K562 (cell line): Measurements from ENCODE around the gene PRDM11. TPM values are rescaled to one million over a fixed set of nuclear protein-coding genes. Genes with fewer than 3 reads are reported as not detected.

Source experiments
- ATAC-seq: fragments of 200-7000 bp; cut with Tn5 transposase; 3 replicates; pipeline ENCODE4 v1.9.1; 2020; ENCODE audit warnings: moderate library complexity
- BruUV-seq: library from RNA; stranded (reverse); fragments of 400-500 nt; replicated peaks from 2 replicates; lab custom pipeline; 2021; lab: Mats Ljungman, UMichigan
- CTCF ChIA-PET: fragments of 300-600 bp; formaldehyde crosslinking; extraction: SDS; loops from one replicate; lab custom pipeline; 2021; ENCODE audit warnings: low intra/inter-chr PET ratio; lab: Yijun Ruan, JAX
- POLR2A ChIA-PET: fragments of 300-600, 350-650 bp; sonication (Branson Sonifier 250); formaldehyde crosslinking; extraction: SDS; loops from one replicate; lab custom pipeline; 2021; ENCODE audit warnings: antibody characterized with exemption, inconsistent platforms; lab: Yijun Ruan, JAX
- DNase-seq, 4 experiments: peaks; one replicate each; pipeline versions ENCODE4 v3.0.0 to v3.0.0-alpha.2; 2011 to 2018; ENCODE audit warnings: low spot score in 3 of 4, mixed read lengths in 3 of 4; ENCODE audit errors: extremely low read depth in 1 of 4
- FAIRE-seq: peaks from 2 replicates; lab custom pipeline; 2011; peaks lifted over from hg19 to GRCh38; lab: Jason Lieb, UNC
- H2AFZ ChIP-seq: 2 replicates; pipeline ENCODE4 v1.6.0; 2011; ENCODE audit warnings: low read depth, low read length, control low read depth, inconsistent platforms
- H3K27ac ChIP-seq: fragments of 200-600 bp; 3 replicates; pipeline ENCODE4 v1.8.0; 2011; ENCODE audit warnings: low read depth, mild to moderate bottlenecking, control low read depth, inconsistent platforms, low read length, moderate library complexity, mixed read lengths; ENCODE audit errors: extremely low read depth
- H3K27me3 ChIP-seq, 2 experiments: fragments of 300-600 bp in 1 of 2; 2 replicates in 1 of 2; 3 replicates in 1 of 2; pipeline versions ENCODE4 v1.6.0 to v1.8.0; 2011; ENCODE audit warnings: inconsistent platforms in 2 of 2, low read length in 2 of 2, mild to moderate bottlenecking in 1 of 2, mixed read lengths in 1 of 2, moderate library complexity in 1 of 2; ENCODE audit not compliant: control insufficient read depth in 2 of 2, insufficient read depth in 2 of 2
- H3K36me3 ChIP-seq: fragments of 300-600 bp; 3 replicates; pipeline ENCODE4 v1.8.0; 2011; ENCODE audit warnings: mild to moderate bottlenecking, low read length, inconsistent platforms; ENCODE audit not compliant: control insufficient read depth, insufficient read depth
- H3K4me1 ChIP-seq, 2 experiments: fragments of 200-600 bp in 1 of 2; replicated peaks in 1 of 2; 2 replicates in 1 of 2; 3 replicates in 1 of 2; pipeline versions ENCODE4 v1.5.1 to v1.8.0; 2011; ENCODE audit warnings: inconsistent platforms in 2 of 2, low read length in 2 of 2, mild to moderate bottlenecking in 1 of 2, mixed read lengths in 1 of 2, moderate library complexity in 1 of 2; ENCODE audit not compliant: control insufficient read depth in 2 of 2, insufficient read depth in 2 of 2
- H3K4me2 ChIP-seq: 2 replicates; pipeline ENCODE4 v1.6.1; 2011; ENCODE audit warnings: low read length, control low read depth, inconsistent platforms, mixed read lengths; ENCODE audit not compliant: insufficient read depth
- H3K4me3 ChIP-seq: fragments of 200-600 bp; sonication (generic), shearing (Covaris generic); 2 replicates; pipeline ENCODE4 v1.5.1; 2016; ENCODE audit warnings: control low read depth, inconsistent platforms
- H3K79me2 ChIP-seq: fragments of 200-600 bp; 3 replicates; pipeline ENCODE4 v1.8.0; 2011; ENCODE audit warnings: low read length, inconsistent platforms; ENCODE audit not compliant: control insufficient read depth, insufficient read depth
- H3K9ac ChIP-seq, 2 experiments: 2 replicates each; pipeline versions ENCODE4 v1.6.0 to v1.6.1; 2011; ENCODE audit warnings: low read depth in 2 of 2, low read length in 2 of 2, control low read depth in 1 of 2, inconsistent platforms in 1 of 2, mild to moderate bottlenecking in 1 of 2, mixed read lengths in 1 of 2; ENCODE audit not compliant: insufficient read depth in 1 of 2
- H3K9me1 ChIP-seq: one replicate; pipeline ENCODE4 v1.6.0; 2011; ENCODE audit warnings: inconsistent platforms, mild to moderate bottlenecking, low read length, moderate library complexity; ENCODE audit not compliant: control insufficient read depth, insufficient read depth
- H3K9me3 ChIP-seq: replicated peaks from 2 replicates; pipeline ENCODE4 v1.5.1; 2011; ENCODE audit warnings: low read depth, low read length, inconsistent platforms; ENCODE audit not compliant: control insufficient read depth, insufficient read depth
- H4K20me1 ChIP-seq: replicated peaks from 2 replicates; pipeline ENCODE4 v1.6.1; 2011; ENCODE audit warnings: low read length, inconsistent platforms, mixed read lengths; ENCODE audit not compliant: control insufficient read depth, insufficient read depth
- CAMTA2 ChIP-seq: fragments of 250-450 bp; sonication (Bioruptor Pico); conservative IDR thresholded peaks from 2 replicates; pipeline ENCODE4 v1.5.1; 2022
- TAF7 ChIP-seq: fragments of 450-650 bp; IDR thresholded peaks from 2 replicates; pipeline ENCODE4 v1.6.1; 2016; ENCODE audit warnings: missing genetic modification characterization, missing compliant biosample characterization
- WGBS: fragments of 100-300 bp; shearing (Covaris generic); methylation state at CpG from one replicate; pipeline ENCODE4 v1.1.6; 2016; ENCODE audit warnings: low coverage, mixed read lengths; ENCODE audit not compliant: insufficient coverage; ENCODE audit errors: missing lambda C conversion rate; 5-methylcytosine and 5-hydroxymethylcytosine counted together
- in situ Hi-C: fragments of 300-500 bp; cut with MboI; formaldehyde crosslinking; loops from 4 replicates; pipeline ENCODE4 v1.15.0; 2018; ENCODE audit warnings: inconsistent platforms, mixed read lengths
- intact Hi-C: fragments of 100-400 bp; cut with micrococcal nuclease; formaldehyde crosslinking; loops from 2 replicates; pipeline ENCODE4 v1.14.2; 2022
- polyA plus RNA-seq, 8 experiments: library from polyadenylated mRNA; depleted of rRNA in 4 of 8; stranded (reverse) in 5 of 8; unstranded in 3 of 8; fragments of >200 nt; fragmentation: Nextera tagmentation in 2 of 8; fragmentation: Illumina TruSeq in 1 of 8; extraction: Ambion mirVana in 2 of 8; extraction: Trizol in 1 of 8; gene quantifications; 2 replicates each; pipeline versions ENCODE4 v1.2.1 to v1.2.3, GENCODE V29; 2011 to 2014; ENCODE audit warnings: inconsistent platforms in 1 of 8, missing spikeins in 1 of 8
- total RNA-seq, 7 experiments: library from RNA; depleted of rRNA in 6 of 7; stranded (reverse); fragments of >200 nt in 6 of 7; fragmentation: Illumina TruSeq in 2 of 7; extraction: Trizol in 2 of 7; gene quantifications; 2 replicates each; pipeline versions ENCODE4 v1.2.1 to v1.2.3, GENCODE V29; 2011 to 2021; ENCODE audit warnings: low replicate concordance in 1 of 7
- TF ChIP-seq, protein P1 (sequence below): fragments of 150-350 bp; IDR thresholded peaks from 2 replicates; pipeline ENCODE4 v1.6.1; 2014; ENCODE audit warnings: low read depth, mild to moderate bottlenecking, low read length, borderline replicate concordance
- TF ChIP-seq, protein P2 (sequence below): fragments of 250-450 bp; sonication (Bioruptor Pico); IDR thresholded peaks from 2 replicates; pipeline ENCODE4 v1.8.0; 2021; ENCODE audit warnings: moderate library complexity, mild to moderate bottlenecking, inconsistent platforms

PRDM11 gene
- total and polyA plus RNA-seq, 9 of the 15 experiments (the other 6 are each of a cell fraction or from before 2014, with no cell fraction given), result 0.01 to 1.1 (median 0.29) TPM

DNA sequence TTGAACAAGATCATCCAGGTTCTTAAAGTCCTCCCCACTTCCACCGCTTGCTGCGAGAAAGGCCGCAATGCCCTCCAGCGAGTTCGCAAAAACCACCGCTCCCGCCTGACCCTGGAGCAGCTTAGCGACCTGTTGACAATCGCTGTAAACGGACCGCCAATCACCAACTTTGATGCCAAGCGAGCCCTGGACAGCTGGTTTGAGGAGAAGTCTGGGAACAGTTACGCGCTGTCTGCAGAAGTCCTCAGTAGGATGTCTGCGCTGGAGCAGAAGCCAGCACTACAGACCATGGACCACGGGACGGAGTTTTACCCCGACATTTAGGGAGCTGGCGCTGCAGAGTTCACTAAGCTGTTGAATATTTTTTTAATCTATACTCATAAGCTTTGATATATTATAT, 81.4 kb downstream of the PRDM11 start:
- POLR2A ChIA-PET, result interaction anchor here (1.0 kb wide), 1 partner anchor 9 kb away, joined by 3 read pairs; no protein-coding TSS in a partner anchor
- no peak for FAIRE-seq
- WGBS, result 22% methylated on average over 16 of the region's 19 CpGs
- Histone ChIP-seq H3K9ac (no peak overlapping the region), H3K4me2 (no peak overlapping the region), H3K27me3 (peaks cover 30 to 52% of the 10 kb centered on the region in 2 experiments), H3K4me1 (no peaks in the 10 kb centered on the region), H2AFZ (no peak overlapping the region), H3K27ac (no peak overlapping the region), H3K9me1 (no peaks in the 10 kb centered on the region), H3K9me3 (no peaks in the 10 kb centered on the region), H3K79me2 (no peaks in the 10 kb centered on the region), H3K36me3 (no peaks in the 10 kb centered on the region), H3K4me3 (no peak overlapping the region), H4K20me1 (peaks cover 12% of the 10 kb centered on the region; the same call in 1 of the 2 replicates)
- TF ChIP-seq TAF7 (tag), result no peak
- TF ChIP-seq, protein P1, sequence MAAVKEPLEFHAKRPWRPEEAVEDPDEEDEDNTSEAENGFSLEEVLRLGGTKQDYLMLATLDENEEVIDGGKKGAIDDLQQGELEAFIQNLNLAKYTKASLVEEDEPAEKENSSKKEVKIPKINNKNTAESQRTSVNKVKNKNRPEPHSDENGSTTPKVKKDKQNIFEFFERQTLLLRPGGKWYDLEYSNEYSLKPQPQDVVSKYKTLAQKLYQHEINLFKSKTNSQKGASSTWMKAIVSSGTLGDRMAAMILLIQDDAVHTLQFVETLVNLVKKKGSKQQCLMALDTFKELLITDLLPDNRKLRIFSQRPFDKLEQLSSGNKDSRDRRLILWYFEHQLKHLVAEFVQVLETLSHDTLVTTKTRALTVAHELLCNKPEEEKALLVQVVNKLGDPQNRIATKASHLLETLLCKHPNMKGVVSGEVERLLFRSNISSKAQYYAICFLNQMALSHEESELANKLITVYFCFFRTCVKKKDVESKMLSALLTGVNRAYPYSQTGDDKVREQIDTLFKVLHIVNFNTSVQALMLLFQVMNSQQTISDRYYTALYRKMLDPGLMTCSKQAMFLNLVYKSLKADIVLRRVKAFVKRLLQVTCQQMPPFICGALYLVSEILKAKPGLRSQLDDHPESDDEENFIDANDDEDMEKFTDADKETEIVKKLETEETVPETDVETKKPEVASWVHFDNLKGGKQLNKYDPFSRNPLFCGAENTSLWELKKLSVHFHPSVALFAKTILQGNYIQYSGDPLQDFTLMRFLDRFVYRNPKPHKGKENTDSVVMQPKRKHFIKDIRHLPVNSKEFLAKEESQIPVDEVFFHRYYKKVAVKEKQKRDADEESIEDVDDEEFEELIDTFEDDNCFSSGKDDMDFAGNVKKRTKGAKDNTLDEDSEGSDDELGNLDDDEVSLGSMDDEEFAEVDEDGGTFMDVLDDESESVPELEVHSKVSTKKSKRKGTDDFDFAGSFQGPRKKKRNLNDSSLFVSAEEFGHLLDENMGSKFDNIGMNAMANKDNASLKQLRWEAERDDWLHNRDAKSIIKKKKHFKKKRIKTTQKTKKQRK, result no peak
- TF ChIP-seq, protein P2, sequence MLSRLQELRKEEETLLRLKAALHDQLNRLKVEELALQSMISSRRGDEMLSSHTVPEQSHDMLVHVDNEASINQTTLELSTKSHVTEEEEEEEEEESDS (CRISPR knock-in tag), result no peak
- no peak for TF ChIP-seq CAMTA2 (CRISPR knock-in tag)
- DNase-seq, result no peak
- intact Hi-C loops, result no loop called here
- no TSS peak for BruUV-seq
- ATAC-seq, result no peak
- in situ Hi-C loops, result no loop called here
- CTCF ChIA-PET, result no interaction called here
